Erythroblast (primary cell): ENCODE results near the gene C2orf72.

ENCODE experiments used
- DNase-seq, 2 experiments: peaks; one replicate each; lab custom pipeline; 2025; lab: John Stamatoyannopoulos, UW
- GATA1 ChIP-seq: IDR thresholded peaks from 2 replicates; pipeline ENCODE4 v1.6.1; 2011; ENCODE audit warnings: low read depth, mild to moderate bottlenecking, control low read depth, low read length, moderate library complexity
- POLR2A ChIP-seq: IDR thresholded peaks from 2 replicates; pipeline ENCODE4 v1.6.1; 2011; ENCODE audit warnings: mild to moderate bottlenecking, low read length

The C2orf72 gene

DNA sequence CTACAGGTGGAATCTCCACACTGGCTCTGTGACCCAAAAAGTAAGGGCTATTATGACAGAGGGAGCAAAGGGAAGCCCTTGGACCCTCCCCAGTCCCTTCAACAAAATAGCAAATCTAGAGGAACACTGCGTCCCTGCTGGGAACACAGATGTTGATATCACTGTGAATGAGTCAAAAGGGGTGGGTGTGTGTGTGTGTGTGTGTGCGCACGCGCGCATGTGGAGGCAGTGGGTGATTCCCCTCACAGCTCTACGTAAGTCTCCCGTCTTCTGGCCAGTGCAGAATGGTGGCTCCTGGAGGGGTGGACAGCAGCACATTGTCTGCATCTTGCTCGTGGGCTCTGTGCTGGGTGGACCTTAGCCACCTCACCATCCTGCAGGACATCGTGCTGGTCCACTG is 7.8 kb upstream of the C2orf72 start:
- no peak for DNase-seq
- no peak for TF ChIP-seq POLR2A
- TF ChIP-seq GATA1, result no peak

DNA sequence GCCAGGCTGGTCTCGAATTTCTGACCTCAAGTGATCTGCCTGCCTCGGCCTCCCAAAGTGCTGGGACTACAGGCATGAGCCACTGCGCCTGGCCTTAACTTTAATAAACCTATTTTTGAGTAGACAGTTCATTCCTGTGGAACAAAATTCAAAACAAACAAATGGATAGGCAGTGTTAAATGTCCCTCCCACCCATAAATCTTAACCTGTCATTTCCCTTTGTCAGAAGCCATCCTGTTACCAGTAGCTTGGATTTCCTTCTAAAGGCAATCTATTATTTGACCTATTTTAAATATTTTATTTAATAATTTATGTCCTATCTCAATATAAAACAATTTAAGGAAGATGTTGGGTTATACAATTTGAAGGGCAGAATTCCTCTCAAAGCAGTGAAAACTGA is 6.6 kb upstream of the C2orf72 start:
- no peak for DNase-seq
- TF ChIP-seq GATA1, result no peak
- TF ChIP-seq POLR2A, result no peak

DNA sequence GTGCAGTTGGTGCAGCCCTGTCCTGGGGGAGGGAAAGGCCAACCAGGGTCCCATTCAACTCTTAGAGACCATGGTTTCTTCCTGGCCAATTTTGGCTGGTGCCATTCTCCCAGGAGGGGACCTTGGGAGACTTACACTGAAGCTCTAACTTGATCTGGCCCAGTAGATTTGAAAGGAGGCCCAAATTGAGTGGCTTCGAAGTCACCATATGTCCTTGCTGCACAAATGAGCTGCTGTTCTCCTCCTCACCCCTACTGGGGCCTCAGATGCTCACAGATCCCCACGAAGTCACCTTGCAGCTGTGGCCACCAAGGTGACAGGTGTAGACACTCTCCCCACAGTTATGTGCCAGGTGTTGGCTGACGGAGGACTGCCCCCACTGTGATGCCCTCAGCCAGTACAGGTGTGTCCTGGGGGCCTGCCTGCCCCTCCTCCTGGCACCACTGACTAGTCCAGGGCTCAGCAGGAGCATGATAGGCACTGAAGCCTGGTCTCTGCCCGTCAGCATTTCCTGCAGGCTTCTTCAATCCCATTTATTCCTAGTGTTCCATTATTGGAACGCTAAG is 4.7 kb upstream of the C2orf72 start:
- no peak for DNase-seq

DNA sequence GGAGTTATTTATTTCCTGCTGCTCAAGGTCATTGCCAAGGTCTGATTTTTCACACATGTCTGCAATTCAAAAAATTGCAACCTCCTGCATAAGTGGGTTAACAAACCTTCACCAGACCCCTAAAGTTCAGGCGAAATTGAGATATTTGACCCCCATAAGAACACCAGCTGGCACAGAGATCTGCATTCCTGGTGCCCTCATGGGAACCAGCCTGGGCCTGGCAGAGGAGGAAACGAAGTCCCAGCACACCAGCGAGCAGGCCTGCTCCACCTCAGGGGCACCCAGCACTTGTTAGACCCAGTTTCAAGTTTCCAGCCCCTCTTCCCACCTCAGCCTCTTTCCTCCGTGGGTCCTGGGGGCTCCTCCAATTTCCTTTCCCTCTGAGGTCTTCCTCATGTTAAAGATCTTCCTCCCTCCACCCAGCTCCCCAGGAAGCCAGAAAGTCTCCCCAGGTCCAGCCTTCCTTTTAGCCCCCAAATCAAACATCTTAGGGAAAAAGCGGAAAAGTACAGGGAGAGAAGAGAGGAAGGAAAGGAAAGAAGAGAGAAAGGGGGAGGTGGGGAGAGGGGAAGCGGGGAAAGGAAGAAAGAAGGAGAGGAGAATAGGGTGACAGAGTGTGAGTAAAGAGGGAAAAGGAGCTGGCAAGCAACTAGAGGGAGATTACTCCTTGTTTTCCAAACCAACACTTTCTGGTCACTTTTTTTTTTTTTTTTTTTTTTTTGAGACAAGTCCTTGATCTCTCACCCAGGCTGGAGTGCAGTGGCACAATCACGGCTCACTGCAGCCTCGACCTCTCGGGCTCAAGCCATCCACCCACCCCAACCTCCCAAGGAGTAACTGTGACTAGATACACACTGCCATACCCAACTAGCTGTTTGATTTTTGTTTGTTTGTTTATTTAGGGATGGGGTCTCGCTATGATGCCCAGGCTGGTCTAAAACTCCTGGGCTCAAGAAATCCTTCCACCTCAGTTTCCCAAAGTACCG is 3.9 kb upstream of the C2orf72 start:
- no peak for DNase-seq
- no peak for TF ChIP-seq POLR2A
- no peak for TF ChIP-seq GATA1

More for the DNA sequence above, 4.7 kb upstream of the C2orf72 start:
- TF ChIP-seq POLR2A (no peak), GATA1 (no peak)

DNA sequence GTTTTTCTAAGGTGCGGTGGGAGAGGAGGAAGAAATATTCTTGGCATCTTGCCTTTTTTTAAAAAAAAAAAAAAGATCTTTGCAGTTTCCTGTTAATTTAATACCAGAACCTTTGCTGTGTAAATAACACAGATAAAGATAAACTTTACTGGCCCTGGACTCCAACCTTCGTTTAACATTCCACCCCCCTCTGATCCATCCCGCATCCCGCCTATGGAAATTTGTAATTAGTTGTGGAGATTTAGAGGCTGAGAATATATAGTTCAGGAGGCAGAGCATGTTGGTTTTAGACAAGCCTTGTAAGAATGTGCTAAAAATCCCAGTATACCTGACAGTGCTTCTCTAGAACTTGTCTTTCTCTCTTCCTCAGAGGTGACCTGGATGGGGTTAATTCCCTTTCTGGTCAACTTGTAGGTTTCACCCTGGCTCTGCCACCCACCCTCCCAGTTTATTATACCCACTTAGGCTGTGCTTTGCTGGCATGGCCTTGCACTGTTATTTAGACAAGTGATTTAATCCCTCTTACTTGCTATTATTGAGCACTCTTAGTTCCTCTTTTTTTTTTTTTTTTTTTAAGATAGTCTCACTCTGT is 2.9 kb upstream of the C2orf72 start:
- DNase-seq, result no peak

DNA sequence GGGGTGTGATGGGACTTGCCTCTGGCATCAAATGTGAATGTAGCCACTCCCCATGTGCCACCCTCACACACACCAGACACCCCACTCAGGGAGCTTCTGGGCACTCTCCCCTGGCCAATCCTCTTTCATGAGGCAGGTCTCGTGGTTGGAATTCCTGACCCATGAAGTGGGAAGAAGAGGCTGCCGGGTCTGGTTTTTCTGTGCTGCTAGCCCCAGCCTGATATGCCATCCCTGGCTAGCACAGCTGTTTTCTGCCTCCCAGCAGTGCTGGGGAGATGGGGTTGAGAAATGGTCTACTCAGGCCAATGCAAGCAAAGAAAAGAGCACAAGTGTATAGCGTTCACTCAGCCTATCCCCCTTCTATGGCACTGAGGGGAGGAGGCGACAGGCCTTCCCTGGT is 1.2 kb upstream of the C2orf72 start:
- DNase-seq, result no peak
- TF ChIP-seq POLR2A (no peak), GATA1 (no peak)

More for the DNA sequence above, 2.9 kb upstream of the C2orf72 start:
- TF ChIP-seq POLR2A (no peak), GATA1 (no peak)

DNA sequence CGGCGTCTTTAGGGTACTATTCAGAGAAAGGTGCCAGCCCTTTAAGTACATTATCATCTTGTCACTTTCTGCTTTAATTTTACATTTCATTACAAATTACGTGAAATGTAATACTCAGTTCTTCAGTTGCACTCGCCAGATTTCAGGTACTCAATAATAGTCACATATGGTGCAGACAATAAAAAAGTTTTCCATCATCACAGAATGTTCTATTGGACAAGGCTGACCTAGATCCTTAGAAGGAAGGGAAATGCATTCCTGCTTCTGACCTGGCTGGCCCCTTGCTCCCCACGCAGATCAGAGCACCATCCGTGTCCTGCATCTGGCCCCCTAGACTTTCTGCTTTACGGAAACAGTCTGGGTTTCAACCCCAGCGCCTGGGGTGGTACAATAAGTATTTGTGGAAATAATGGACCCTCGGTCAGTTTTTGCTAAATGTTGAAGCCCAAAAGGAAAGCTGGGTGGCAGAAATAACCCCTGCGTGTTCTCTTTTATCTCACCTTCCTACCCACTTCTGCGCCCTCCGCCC is 681 bp upstream of the C2orf72 start:
- no peak for TF ChIP-seq POLR2A
- no peak for TF ChIP-seq GATA1

DNA sequence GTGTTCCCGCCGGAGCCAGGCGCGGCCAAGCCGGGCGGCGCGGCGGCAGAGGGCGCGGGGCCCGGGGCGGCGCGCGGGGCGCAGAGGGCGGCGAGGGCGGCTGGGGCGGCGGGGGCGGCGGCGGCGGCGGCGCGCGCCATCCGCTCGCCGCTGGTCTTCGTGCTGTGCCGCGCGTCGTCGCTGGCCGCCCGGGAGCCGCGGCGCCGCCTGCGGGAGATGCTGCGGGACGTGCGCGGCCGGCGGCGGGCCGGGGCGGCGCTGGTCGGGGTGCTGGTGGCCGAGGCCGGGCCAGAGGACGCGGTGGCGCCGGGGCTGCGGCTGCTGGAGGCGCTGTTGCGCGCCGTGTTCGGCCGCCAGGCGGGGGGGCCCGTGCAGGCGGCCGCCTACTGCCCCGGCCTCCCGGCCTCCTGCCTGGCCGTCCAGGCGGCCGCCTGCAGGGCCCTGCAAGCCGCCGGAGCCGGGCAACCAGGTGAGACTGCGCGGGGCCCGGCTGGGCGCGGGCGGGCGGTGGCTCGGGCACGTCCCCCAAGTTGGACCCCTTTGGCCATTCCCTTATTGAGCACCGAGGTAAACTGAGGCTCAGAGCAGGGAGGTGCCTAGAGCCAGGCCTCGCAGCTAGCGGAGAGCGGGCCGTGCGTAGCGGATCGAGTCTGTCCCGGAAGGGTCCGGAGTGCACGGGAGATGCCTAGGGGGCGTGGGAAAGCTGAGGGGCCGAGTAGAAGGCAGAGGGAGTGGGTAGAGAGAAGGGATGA is 584 bp downstream of the C2orf72 start:
- DNase-seq, result peak; percentile 29 to 32
- no peak for TF ChIP-seq POLR2A
- no peak for TF ChIP-seq GATA1

More for the DNA sequence above, 681 bp upstream of the C2orf72 start:
- DNase-seq, result no peak

DNA sequence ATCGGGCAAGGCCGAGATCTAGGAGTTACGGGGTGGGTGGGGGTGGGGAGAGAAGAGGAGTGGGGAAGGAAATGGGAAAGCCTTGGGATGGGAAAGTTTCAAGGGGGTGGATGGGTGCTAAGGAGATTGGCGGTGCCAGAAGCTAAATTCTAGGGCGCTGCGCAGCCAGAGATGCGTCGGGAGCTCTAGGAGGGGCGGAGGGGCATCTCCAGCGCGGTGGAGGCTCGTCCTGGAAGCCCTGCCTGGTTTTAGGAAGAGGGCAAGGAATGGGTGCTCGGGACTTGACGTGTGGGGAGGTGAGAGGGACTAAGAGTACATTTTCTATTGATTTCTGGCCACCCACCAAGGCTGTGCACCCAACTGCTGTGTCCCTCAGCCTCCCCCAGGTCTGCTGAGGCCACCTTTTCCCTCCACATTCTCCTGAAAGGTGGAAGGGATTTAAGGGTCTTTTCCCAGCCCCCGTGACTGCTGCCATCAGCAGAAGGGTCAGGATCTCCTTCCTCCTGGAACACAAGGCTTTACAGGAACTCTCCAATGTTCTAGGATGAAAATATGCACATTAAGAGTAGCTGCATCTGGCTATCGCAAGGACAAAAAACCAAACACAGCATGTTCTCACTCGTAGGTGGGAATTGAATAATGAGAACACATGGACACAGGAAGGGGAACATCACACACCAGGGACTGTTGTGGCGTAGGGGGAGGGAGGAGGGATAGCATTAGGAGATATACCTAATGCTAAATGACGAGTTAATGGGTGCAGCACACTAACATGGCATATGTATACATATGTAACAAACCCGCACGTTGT is 1.4 kb downstream of the C2orf72 start:
- DNase-seq, result no peak
- TF ChIP-seq GATA1 (no peak), POLR2A (no peak)

DNA sequence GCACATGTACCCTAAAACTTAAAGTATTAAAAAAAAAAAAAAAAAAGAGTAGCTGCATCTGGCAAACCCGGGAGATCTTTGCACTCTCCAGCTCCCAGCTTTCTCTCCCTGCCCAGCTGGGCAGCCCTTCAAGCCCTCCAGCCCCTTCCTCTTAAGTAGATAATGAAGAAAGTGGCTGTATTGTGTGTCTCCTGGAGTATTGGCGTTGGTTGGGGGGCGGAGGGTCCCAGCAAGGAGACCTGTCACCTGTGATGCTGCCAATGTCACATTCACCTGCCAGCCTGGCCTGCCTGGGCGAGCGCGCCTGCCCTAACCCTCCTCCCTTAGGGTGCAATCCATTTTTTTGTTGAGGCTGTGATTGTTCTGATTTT is 2.0 kb downstream of the C2orf72 start:
- TF ChIP-seq POLR2A, result no peak
- TF ChIP-seq GATA1, result no peak
- no peak for DNase-seq

DNA sequence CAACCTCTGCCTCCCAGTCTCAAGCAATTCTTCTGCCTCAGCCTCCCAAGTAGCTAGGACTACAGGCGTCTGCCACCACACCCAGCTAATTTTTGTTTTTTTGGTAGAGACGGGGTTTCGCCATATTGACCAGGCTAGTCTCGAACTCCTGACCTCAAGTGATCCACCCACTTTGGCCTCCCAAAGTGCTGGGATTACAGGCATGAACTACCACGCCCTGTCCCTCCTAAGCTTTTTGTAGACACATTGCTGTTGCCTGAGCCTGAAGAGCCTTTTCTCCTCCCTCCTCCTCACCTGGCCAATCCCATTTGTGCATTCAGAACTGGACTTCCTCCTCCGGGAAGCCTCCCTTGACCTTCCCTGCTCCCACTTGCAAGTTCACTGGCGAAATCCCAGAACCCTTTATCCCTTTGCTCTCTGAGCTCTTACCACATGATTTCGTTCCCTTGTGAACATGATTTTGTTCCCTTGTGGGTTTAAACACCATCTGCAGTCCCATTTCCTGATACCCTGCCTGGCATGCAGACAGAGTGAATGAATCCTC is 2.6 kb downstream of the C2orf72 start:
- TF ChIP-seq POLR2A, result no peak
- TF ChIP-seq GATA1, result no peak

DNA sequence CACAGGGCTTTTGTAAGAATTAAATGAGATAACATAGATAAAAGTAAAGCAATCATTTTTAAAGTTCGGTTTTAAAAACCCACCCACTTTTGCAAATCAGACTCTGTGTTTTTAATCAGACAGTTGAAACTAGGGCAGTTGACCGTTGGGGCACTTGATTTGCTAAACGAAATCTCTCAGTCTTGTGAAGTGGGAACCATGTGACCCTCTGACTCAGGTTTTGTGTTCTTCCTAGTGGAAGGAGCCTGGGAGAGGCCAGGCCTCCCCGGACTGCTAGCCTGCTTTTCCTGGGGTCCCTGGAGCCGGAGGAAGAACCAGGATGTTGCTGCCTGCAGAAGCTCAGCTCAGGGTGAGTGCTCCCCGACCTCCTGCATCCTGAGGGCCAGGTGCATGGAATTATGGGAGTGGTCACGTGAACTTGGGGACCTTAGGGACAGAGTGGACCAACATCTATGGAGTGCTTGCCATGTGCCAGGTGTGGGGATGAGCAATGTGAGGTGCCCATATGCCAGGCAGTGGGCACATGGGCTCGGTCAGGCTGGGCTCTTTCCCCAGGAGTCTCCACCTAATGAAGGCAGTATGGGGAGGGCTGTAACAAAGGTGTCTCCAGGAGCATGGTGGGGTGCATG is 3.9 kb downstream of the C2orf72 start:
- DNase-seq, result no peak
- TF ChIP-seq GATA1 (no peak), POLR2A (no peak)

More for the DNA sequence above, 2.6 kb downstream of the C2orf72 start:
- DNase-seq, result no peak
